ENCODE data around the gene CPT1C. TPM values are rescaled to one million over a fixed set of nuclear protein-coding genes. Genes with fewer than 3 reads are reported as not detected.

The CPT1C gene
- total RNA-seq, 1 donor from 2014 or later, result 0.35 TPM

DNA sequence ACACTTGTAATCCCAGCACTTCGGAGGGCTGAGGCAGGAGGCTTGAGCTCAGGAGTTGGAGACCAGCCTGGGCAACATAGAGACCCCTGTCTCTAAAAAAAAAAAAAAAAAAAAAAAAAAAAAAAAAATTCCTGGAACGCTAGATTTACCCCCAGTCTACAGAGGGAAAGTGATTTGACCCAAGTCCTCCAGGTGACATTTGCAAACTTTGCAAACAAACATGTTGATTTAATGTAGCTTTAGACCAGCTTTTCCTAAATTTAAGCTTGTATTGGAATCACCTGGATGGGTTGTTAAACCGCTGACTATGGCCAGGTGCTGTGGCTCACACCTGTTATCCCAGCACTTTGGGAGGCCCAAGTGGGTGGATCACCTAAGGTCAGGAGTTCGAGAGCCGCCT is 8.4 kb downstream of the CPT1C start:
- no peak for ATAC-seq (ENCODE audit: low read depth)
- CTCF ChIA-PET, result no interaction called here
- no peak for DNase-seq
- peaks cover 2% of the 10 kb centered on the region for H3K27me3 Mint-ChIP-seq
- H3K9me3 Mint-ChIP-seq, result no peaks in the 10 kb centered on the region
- H3K4me3 Mint-ChIP-seq, result no peak overlapping the region
- H3K4me1 Mint-ChIP-seq, result no peaks in the 10 kb centered on the region
- H3K36me3 Mint-ChIP-seq (ENCODE audit: low read depth), result no peaks in the 10 kb centered on the region
- no peak for TF ChIP-seq CTCF (IDR thresholded peaks at IDR 0.05)
- no peak overlapping the region for H3K27ac Mint-ChIP-seq
- intact Hi-C loops (cut with micrococcal nuclease), result no loop called here
- POLR2A ChIA-PET, result interaction anchor here (0.7 to 0.9 kb wide), 2 partner anchors 18 to 699 kb away, joined by 8 to 13 read pairs; no protein-coding TSS in a partner anchor

GRCh38 chr19:49700563-49700962 is 9.6 kb downstream of the CPT1C start:
- ChIA-PET POLR2A (no interaction called here), CTCF (no interaction called here)
- peaks cover 2% of the 10 kb centered on the region for H3K27me3 Mint-ChIP-seq
- ATAC-seq (ENCODE audit: low read depth) (no peak), DNase-seq (no peak)
- H3K4me1 Mint-ChIP-seq, result no peaks in the 10 kb centered on the region
- H3K9me3 Mint-ChIP-seq, result no peaks in the 10 kb centered on the region
- TF ChIP-seq CTCF (IDR thresholded peaks at IDR 0.05), result no peak
- intact Hi-C loops (cut with micrococcal nuclease), result no loop called here
- H3K36me3 Mint-ChIP-seq (ENCODE audit: low read depth), result no peaks in the 10 kb centered on the region
- H3K4me3 Mint-ChIP-seq, result no peak overlapping the region
- H3K27ac Mint-ChIP-seq, result no peak overlapping the region

GRCh38 chr19:49701271-49701786 is 10.4 kb downstream of the CPT1C start:
- Mint-ChIP-seq H3K36me3 (ENCODE audit: low read depth) (no peaks in the 10 kb centered on the region), H3K9me3 (no peaks in the 10 kb centered on the region), H3K27me3 (peaks cover 2% of the 10 kb centered on the region), H3K4me3 (no peak overlapping the region), H3K4me1 (no peaks in the 10 kb centered on the region), H3K27ac (no peak overlapping the region)
- ChIA-PET POLR2A (no interaction called here), CTCF (no interaction called here)
- intact Hi-C loops (cut with micrococcal nuclease), result no loop called here
- DNase-seq (no peak), ATAC-seq (ENCODE audit: low read depth) (no peak)
- no peak for TF ChIP-seq CTCF (IDR thresholded peaks at IDR 0.05)

- no peaks in the 10 kb centered on the region for H3K9me3 Mint-ChIP-seq
- POLR2A ChIA-PET, result interaction anchor here (0.6 kb wide), 1 partner anchor 20 kb away, joined by 3 read pairs; no protein-coding TSS in a partner anchor
- H3K27me3 Mint-ChIP-seq, result peaks cover 10% of the 10 kb centered on the region
- H3K36me3 Mint-ChIP-seq (ENCODE audit: low read depth), result no peaks in the 10 kb centered on the region
- ATAC-seq (ENCODE audit: low read depth) (no peak), DNase-seq (no peak)
- H3K27ac Mint-ChIP-seq, result no peak overlapping the region
- no peak for TF ChIP-seq CTCF (IDR thresholded peaks at IDR 0.05)
- no peak overlapping the region for H3K4me3 Mint-ChIP-seq
- no peaks in the 10 kb centered on the region for H3K4me1 Mint-ChIP-seq
- intact Hi-C loops (cut with micrococcal nuclease), result no loop called here
- CTCF ChIA-PET, result no interaction called here
Observed at GRCh38 chr19:49704888-49705642, 14.1 kb downstream of the CPT1C start.

DNA sequence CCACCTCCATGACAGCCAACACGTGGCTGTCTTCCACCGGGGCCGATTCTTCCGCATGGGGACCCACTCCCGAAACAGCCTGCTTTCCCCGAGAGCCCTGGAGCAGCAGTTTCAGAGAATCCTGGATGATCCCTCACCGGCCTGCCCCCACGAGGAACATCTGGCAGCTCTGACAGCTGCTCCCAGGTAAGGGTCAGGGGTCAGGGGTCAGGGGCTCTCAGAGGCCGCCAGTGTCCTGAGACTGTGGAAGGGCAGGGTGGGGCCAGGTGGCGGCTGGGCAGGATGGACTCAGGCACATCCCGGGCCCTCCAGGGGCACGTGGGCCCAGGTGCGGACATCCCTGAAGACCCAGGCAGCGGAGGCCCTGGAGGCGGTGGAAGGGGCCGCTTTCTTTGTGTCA is 15.0 kb downstream of the CPT1C start:
- intact Hi-C loops (cut with micrococcal nuclease), result no loop called here
- Mint-ChIP-seq H3K36me3 (ENCODE audit: low read depth) (no peaks in the 10 kb centered on the region), H3K9me3 (no peaks in the 10 kb centered on the region), H3K27ac (no peak overlapping the region), H3K4me1 (no peaks in the 10 kb centered on the region), H3K4me3 (no peak overlapping the region), H3K27me3 (peaks cover 11% of the 10 kb centered on the region)
- CTCF ChIA-PET, result no interaction called here
- DNase-seq, result no peak
- no peak for ATAC-seq (ENCODE audit: low read depth)
- POLR2A ChIA-PET, result no interaction called here
- TF ChIP-seq CTCF (IDR thresholded peaks at IDR 0.05), result no peak

Measured in activated B cell treated with CpG ODN at 0.5 μM for 24 hours (primary cell).